Heart left ventricle (tissue), 13 donors: ENCODE measurements around the gene LASP1.

Source experiments
- POLR2A ChIP-seq, 2 donors: fragments of 450-650 bp; IDR thresholded peaks; one replicate each; pipeline ENCODE4 v1.6.1; 2017; ENCODE audit warnings: antibody characterized with exemption in 2 of 2, mild to moderate bottlenecking in 2 of 2, moderate library complexity in 2 of 2
- TF ChIP-seq, protein P1 (sequence below), 12 donors: fragments of 200-600 bp; sonication (generic) in 4 of 12; IDR thresholded peaks; one replicate each; pipeline versions ENCODE4 v1.5.0 to v1.8.0; 2018 to 2022; ENCODE audit warnings: antibody characterized with exemption in 12 of 12, mild to moderate bottlenecking in 5 of 12
- donor health status: ischemic (EF 13 %, LVEDD 7.1; RV severe dilation, severe dysfunction).
- donor health status: DM: no; HTN: yes; CAD: no.
- donor health status: DM: no; HTN: no; CAD: no.
- donor health status: ischemic (EF 25% LVEDD 6.9; RV normal size, moderate dysfunction).
- donor health status: ischemic (EF 25% LVEDD 5.7; RV mildly dilated, moderate dysfunction).
- donor health status: ischemic (EF 35%, LVEDD 5.7; RV mildly dilated, moderate dysfunction).
- donor health status: nonischemic (EF 11% LVEDD 7.7; RV severe dilation, severe dysfunction).
- donor health status: DM: yes; HTN: yes; CAD: no.
- donor health status: PGD.
- donor health status: ischemic (EF 29% LVEDD 5.4; RV normal size, mild dysfunction).
- donor health status: nonischemic (EF 23%, LVEDD 6.1; RV moderate dilation, normal function).

- TF ChIP-seq, protein P1, sequence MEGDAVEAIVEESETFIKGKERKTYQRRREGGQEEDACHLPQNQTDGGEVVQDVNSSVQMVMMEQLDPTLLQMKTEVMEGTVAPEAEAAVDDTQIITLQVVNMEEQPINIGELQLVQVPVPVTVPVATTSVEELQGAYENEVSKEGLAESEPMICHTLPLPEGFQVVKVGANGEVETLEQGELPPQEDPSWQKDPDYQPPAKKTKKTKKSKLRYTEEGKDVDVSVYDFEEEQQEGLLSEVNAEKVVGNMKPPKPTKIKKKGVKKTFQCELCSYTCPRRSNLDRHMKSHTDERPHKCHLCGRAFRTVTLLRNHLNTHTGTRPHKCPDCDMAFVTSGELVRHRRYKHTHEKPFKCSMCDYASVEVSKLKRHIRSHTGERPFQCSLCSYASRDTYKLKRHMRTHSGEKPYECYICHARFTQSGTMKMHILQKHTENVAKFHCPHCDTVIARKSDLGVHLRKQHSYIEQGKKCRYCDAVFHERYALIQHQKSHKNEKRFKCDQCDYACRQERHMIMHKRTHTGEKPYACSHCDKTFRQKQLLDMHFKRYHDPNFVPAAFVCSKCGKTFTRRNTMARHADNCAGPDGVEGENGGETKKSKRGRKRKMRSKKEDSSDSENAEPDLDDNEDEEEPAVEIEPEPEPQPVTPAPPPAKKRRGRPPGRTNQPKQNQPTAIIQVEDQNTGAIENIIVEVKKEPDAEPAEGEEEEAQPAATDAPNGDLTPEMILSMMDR (IDR thresholded peaks at IDR 0.05) = no peak
- TF ChIP-seq POLR2A (IDR thresholded peaks at IDR 0.05) = no peak
Measured at GRCh38 chr17:38896346-38896954, 26.6 kb downstream of the LASP1 start.
